ENCODE data around the gene MDK.

DNA sequence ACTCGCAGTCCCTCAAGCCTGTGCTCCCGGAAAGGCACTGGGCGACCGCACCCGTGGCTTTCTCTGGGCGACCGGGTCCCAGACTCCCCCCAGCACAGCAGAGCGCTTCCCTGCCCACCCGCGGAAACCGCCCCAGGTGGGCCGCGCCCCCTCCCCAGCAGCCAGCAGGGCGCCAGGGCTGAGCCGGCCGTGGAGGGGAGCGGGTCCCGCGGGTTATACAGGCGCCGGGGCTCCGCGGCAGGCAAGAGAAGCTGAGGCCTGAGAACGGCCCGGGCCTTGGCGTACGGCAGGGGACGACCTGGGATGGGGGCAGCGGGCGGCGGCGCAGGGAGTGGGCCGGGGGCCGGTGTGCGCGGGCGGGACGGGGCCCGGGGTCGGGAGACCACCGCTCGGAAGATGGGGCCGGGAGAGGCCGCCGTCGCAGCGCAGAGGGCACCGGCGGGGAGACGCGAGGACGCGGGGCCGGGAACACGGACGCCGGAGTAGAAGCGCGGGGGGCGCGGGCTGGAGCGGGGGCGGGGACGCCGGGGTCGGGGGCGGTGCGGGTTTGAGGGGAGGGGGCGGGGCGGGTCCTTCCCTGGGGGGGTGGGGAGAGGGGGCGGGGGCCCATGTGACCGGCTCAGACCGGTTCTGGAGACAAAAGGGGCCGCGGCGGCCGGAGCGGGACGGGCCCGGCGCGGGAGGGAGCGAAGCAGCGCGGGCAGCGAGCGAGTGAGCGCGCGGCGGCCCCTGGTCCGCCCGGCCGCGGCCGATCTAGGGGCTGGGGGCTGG, at the start of gene MDK:
- TF ChIP-seq, protein P1, sequence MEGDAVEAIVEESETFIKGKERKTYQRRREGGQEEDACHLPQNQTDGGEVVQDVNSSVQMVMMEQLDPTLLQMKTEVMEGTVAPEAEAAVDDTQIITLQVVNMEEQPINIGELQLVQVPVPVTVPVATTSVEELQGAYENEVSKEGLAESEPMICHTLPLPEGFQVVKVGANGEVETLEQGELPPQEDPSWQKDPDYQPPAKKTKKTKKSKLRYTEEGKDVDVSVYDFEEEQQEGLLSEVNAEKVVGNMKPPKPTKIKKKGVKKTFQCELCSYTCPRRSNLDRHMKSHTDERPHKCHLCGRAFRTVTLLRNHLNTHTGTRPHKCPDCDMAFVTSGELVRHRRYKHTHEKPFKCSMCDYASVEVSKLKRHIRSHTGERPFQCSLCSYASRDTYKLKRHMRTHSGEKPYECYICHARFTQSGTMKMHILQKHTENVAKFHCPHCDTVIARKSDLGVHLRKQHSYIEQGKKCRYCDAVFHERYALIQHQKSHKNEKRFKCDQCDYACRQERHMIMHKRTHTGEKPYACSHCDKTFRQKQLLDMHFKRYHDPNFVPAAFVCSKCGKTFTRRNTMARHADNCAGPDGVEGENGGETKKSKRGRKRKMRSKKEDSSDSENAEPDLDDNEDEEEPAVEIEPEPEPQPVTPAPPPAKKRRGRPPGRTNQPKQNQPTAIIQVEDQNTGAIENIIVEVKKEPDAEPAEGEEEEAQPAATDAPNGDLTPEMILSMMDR (conservative IDR thresholded peaks at IDR 0.05 in 1 of 2, IDR thresholded peaks at IDR 0.05 in 1 of 2; ENCODE audit: extremely low read depth in 1 of 2, insufficient read depth in 1 of 2, low read depth in 1 of 2, low read length in 2 of 2), result no peak
- no peak for TF ChIP-seq EZH2 (IDR thresholded peaks at IDR 0.05; ENCODE audit: borderline replicate concordance, low read length)

Measured in mammary epithelial cell (primary cell).